DMS 273 treated with DMSO at 0.1 percent for 48 hours (cell line): Measurements from ENCODE around the gene NLRC5.
A peak's percentile ranks its signal among the peaks of the same experiment; 100 is the strongest.
"Not testable (repeated sequence)": the region's sequence is repeated elsewhere in the genome, so short reads cannot be mapped to it uniquely, and the experiment has no call there.

Experiments
- DNase-seq: peaks from one replicate; lab custom pipeline; 2025; lab: John Stamatoyannopoulos, UW

The NLRC5 gene

DNA sequence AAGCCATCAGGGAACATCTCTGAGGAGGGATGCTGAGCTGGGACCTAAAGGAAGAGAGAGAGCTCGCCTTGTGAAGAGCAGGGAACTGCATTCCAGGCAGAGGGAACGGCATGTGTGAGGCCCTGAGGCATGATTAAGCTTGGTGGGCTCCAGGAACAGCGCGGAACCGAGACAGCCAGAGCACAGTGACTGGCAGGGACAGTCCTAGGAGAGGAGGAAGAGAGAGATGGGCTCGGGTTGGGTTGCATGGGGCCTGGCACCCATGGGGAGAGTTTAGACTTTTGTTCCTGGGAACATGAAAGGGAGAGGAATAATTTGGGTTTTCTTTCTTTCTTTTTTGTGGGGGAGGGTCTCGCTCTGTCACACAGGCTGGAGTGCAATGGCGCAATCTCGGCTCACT lies 63.8 kb downstream of the NLRC5 start:
- no peak for DNase-seq

GRCh38 chr16:57054338-57054737 lies 65.0 kb downstream of the NLRC5 start:
- DNase-seq, result no peak

DNA sequence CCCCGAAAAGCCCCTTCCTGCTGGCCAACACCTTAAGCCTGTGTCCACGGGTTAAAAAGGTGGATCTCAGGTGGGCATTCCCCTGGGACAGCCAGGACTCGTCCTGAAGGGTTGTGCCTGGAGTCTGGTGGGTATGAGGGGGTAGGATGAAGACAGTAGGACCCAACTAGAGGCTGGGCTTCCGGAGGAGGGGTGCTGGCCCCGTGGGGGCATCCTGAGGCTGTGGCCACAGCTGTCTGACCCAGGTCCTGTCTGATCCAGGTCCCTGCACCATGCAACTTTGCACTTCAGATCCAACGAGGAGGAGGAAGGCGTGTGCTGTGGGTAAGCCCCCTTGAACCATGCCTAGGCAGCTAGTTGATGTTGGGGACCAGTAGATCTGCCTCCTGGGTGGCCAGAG lies 65.4 kb downstream of the NLRC5 start:
- no peak for DNase-seq

DNA sequence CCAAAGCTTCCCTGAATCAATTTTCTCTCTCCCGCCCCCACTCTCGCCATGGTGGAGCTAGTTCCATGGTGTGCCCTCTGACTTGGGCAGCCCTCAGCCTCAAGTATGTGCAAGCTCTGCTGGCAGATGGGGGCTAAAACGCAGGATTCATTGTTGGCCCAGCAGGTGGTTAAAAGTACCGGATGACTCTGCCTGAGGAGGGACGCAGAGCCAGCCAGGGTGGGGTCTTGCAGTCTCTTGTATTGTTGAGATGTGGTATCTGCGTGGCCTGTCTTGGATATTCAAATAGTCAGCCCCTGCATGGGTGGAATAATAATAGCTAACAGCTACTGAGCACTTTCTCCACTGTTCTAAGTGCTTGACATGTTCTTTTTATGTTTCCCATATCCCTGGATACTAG lies 66.3 kb downstream of the NLRC5 start:
- DNase-seq, result no peak

GRCh38 chr16:57058291-57058861 lies 69.0 kb downstream of the NLRC5 start:
- DNase-seq, result no peak

DNA sequence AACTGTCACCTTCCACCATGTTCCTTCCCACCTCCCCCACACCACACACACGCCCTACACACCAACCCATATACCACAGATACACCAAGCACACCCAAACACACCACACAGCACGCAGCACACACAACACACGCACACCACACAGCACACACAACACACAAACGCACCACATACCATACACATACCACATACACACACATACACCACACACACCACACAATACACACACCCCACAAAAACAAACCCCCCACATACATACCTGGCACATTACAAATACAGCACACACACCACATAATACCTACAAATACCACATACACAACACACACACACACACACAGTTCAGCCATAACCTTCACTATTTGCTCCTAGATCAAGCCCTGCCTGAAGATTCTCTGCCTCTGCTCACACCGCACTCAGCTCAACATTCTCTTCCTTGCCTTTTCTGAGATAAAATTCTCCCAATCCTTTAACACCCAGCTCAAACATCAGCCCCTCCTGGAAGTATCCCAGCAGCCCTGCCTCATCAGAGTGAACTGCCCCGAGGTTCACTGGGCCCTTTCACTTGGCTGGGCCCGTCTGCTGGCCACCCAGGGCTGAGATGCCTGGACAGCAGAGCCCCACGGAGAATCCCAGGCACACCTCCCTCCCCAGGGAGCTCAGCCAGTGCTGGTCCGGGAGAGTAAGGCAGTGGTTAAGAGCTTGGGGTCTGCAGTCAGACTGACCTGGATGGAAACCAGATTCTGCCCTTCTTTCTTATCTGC lies 71.1 kb downstream of the NLRC5 start:
- DNase-seq, result no peak

GRCh38 chr16:57061084-57061905 lies 71.9 kb downstream of the NLRC5 start:
- peak; percentile 81 for DNase-seq

- DNase-seq, result no peak
These were observed 73.0 kb downstream of the NLRC5 start for GRCh38 chr16:57062329-57062728.

DNA sequence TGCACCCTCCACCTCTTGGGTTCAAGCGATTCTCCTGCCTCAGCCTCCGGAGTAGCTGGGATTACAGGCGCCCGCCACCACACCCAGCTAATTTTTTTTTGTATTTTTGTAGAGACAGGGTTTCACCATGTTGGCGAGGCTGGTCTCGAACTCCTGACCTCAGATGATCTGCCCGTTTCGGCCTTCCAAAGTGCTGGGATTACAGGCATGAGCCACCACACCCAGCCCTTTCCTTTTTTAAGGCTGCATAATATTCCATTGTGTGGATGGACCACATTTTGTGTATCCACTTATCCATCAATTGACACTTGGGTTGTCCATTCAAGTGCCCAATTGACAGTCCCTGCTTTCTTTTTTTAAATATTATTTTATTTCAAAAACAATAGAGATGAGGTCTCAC lies 73.8 kb downstream of the NLRC5 start:
- not testable (repeated sequence) for DNase-seq

- no peak for DNase-seq
These were observed 75.6 kb downstream of the NLRC5 start for GRCh38 chr16:57064995-57065394.

GRCh38 chr16:57066625-57067024 lies 77.3 kb downstream of the NLRC5 start:
- DNase-seq, result no peak

DNA sequence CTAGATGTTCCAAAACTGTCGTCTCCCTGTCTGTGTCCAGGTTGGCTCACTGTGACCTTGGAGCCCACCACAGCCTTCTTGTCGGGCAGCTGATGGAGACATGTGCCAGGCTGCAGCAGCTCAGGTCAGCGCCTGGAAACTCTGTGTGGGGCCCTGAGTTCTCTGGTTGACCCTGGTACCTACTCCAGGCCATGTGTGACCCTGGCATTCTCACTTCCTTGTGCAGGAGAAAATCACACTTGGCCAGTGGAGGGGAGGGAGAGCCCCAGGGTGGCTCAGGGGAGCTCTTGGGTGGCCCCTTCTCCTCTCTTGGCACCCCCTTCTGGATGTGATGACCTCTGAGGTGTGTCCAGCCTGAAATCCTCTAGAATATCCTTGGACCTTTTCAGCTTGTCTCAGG lies 78.0 kb downstream of the NLRC5 start:
- DNase-seq, result no peak

- DNase-seq, result no peak
These were observed 79.7 kb downstream of the NLRC5 start for GRCh38 chr16:57069053-57069452.

DNA sequence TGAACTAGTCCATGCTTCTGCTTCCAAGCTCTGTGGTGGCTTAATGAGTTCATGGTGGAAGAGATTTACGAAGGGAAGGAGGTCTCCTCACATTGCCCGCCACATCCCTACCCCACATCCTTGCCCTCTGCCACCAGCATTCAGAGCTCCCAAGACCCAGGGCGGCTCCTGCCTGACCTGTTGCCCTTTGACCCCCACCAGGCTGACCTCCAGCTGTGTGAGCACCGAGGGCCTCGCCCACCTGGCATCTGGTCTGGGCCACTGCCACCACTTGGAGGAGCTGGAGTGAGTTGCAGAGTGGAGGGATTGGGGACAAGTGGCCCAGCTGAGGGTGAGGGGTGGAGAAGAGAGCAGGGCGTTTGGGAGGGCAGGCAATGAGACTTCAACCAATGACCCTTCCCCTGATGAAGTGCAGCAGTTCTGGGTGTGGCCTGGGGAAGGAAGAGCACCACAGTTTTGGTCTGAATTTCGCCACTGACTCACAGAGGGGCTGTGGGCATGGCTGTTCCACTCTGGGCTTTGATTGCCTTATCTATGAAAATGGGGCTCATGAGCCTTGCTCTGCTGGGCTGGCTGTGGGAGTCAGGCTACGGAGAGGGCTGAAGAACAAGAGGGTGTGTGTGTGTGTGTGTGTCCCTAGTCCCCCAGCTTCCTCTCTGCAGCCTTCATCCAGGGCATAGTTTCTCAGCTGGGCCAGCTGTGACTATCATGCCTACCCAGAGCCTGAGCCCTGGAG lies 80.4 kb downstream of the NLRC5 start:
- no peak for DNase-seq

GRCh38 chr16:57070424-57070823 lies 81.1 kb downstream of the NLRC5 start:
- DNase-seq, result no peak

- not testable (repeated sequence) for DNase-seq
These were observed 81.8 kb downstream of the NLRC5 start for GRCh38 chr16:57071081-57071732.

GRCh38 chr16:57071831-57072582 lies 82.7 kb downstream of the NLRC5 start:
- no peak for DNase-seq

- no peak for DNase-seq
These were observed 83.4 kb downstream of the NLRC5 start for GRCh38 chr16:57072616-57073275.

GRCh38 chr16:57077714-57078113 lies 88.4 kb downstream of the NLRC5 start:
- DNase-seq, result no peak

DNA sequence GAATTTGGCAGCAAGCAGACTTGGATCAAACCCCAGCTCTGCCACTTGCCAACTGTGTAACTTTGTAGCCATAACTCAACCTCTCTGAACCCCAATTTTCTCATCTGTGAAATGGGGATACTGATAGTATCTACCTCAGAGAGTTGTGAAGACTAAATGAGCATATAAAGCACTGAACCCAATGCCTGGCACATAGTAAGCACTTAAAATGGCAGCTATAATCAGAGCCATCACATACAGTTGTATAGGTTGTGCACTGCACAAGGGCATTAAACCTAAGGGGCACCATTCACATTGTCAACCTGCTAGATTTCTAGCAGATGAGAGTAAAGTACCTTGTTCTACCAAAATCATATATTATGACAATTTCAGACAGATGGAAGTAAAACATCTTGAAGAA lies 92.4 kb downstream of the NLRC5 start:
- DNase-seq, result no peak

DNA sequence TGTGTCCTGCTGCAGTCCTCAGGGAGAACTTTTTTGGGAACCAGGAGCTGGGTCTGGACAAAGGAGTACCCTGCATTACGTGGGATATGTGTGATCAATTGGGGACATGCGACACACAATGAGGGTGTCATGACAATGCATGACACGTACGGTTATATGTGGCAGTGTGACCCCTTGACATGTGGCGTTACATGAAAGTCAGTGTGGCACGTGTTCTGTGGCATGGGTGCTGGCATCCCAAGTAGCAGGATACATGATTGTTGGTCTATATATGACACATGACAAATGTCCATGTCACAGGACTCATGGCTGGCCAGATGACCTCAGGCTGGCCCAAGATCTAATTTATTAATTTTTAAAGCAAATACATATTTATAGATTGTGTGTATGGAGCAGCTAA lies 93.3 kb downstream of the NLRC5 start:
- DNase-seq, result no peak
